GM23248 (cell line): ENCODE data around the gene QRICH1. TPM values are rescaled to one million over a fixed set of nuclear protein-coding genes. Genes with fewer than 3 reads are reported as not detected.
A peak's percentile ranks its signal among the peaks of the same experiment; 100 is the strongest.

Source experiments
- DNase-seq: peaks from one replicate; pipeline ENCODE4 v3.0.0-alpha.2; 2015
- H2AFZ ChIP-seq: fragments of 200-600 bp; sonication (generic); 2 replicates; pipeline ENCODE4 v1.6.1; 2016; ENCODE audit warnings: antibody characterized with exemption
- H3F3A ChIP-seq: fragments of 200-600 bp; sonication (generic); 2 replicates; pipeline ENCODE4 v1.6.1; 2016; ENCODE audit warnings: mild to moderate bottlenecking, antibody characterized with exemption, mixed run types; ENCODE audit not compliant: insufficient read depth
- H3K27ac ChIP-seq: fragments of 200-600 bp; sonication (generic); 2 replicates; pipeline ENCODE4 v1.5.1; 2016; ENCODE audit warnings: mild to moderate bottlenecking
- H3K27me3 ChIP-seq: fragments of 200-600 bp; sonication (generic); replicated peaks from 2 replicates; pipeline ENCODE4 v1.6.1; 2016; ENCODE audit warnings: mild to moderate bottlenecking; ENCODE audit not compliant: insufficient read depth
- H3K36me3 ChIP-seq: fragments of 200-600 bp; sonication (generic); 2 replicates; pipeline ENCODE4 v1.6.1; 2016; ENCODE audit warnings: low read depth, mild to moderate bottlenecking
- H3K4me1 ChIP-seq: fragments of 200-600 bp; sonication (generic); 2 replicates; pipeline ENCODE4 v1.6.1; 2016; ENCODE audit warnings: mild to moderate bottlenecking; ENCODE audit not compliant: insufficient read depth
- H3K4me2 ChIP-seq: fragments of 200-600 bp; sonication (generic); one replicate; pipeline ENCODE4 v1.6.1; 2016; ENCODE audit warnings: mild to moderate bottlenecking; ENCODE audit not compliant: unreplicated experiment
- H3K4me3 ChIP-seq: fragments of 200-600 bp; sonication (generic); 2 replicates; pipeline ENCODE4 v1.5.1; 2016; ENCODE audit warnings: mild to moderate bottlenecking
- H3K79me2 ChIP-seq: fragments of 200-600 bp; sonication (generic); 2 replicates; pipeline ENCODE4 v1.6.1; 2016; ENCODE audit warnings: mild to moderate bottlenecking; ENCODE audit not compliant: insufficient read depth
- H3K9ac ChIP-seq: fragments of 200-600 bp; sonication (generic); 2 replicates; pipeline ENCODE4 v1.6.1; 2016; ENCODE audit warnings: mild to moderate bottlenecking
- H3K9me2 ChIP-seq: fragments of 200-600 bp; sonication (generic); 2 replicates; pipeline ENCODE4 v1.6.1; 2016; ENCODE audit warnings: mixed run types, mild to moderate bottlenecking, moderate library complexity; ENCODE audit not compliant: insufficient read depth
- H3K9me3 ChIP-seq: fragments of 200-600 bp; sonication (generic); one replicate; pipeline ENCODE4 v1.6.1; 2017; ENCODE audit warnings: low read depth
- H4K20me1 ChIP-seq: fragments of 200-600 bp; sonication (generic); 2 replicates; pipeline ENCODE4 v1.6.0; 2016; ENCODE audit not compliant: insufficient read depth
- EZH2 ChIP-seq: fragments of 200-600 bp; sonication (generic); IDR thresholded peaks from 2 replicates; pipeline ENCODE4 v1.6.1; 2018; ENCODE audit warnings: antibody characterized with exemption, mild to moderate bottlenecking; ENCODE audit not compliant: insufficient read depth, poor library complexity, severe bottlenecking
- EZH2phosphoT487 ChIP-seq: fragments of 200-600 bp; sonication (generic); IDR thresholded peaks from 2 replicates; pipeline ENCODE4 v1.6.1; 2018; ENCODE audit warnings: antibody characterized with exemption, moderate library complexity, mild to moderate bottlenecking, low read depth; ENCODE audit not compliant: insufficient read depth
- WGBS, 2 experiments: methylation state at CpG; one replicate each; pipeline ENCODE4 v1.1.6; 2015 to 2017; ENCODE audit warnings: low lambda C conversion rate in 2 of 2, low coverage in 1 of 2; ENCODE audit errors: missing lambda C conversion rate in 2 of 2; 5-methylcytosine and 5-hydroxymethylcytosine counted together
- in situ Hi-C: fragments of 300-500 bp; cut with MboI; formaldehyde crosslinking; loops from 2 replicates; pipeline ENCODE4 v1.15.0; 2020
- polyA plus RNA-seq: library from polyadenylated mRNA; unstranded; fragments of >200 nt; fragmentation: Nextera tagmentation; extraction: Ambion mirVana; gene quantifications from 2 replicates; pipeline ENCODE4 v1.2.1, GENCODE V29; 2016
- total RNA-seq: library from RNA; depleted of rRNA; stranded (reverse); fragments of >200 nt; shearing (Covaris generic); gene quantifications from 2 replicates; pipeline ENCODE4 v1.2.3, GENCODE V29; 2014

Gene QRICH1
- total and polyA plus RNA-seq, 2 experiments from 2014 or later, result 29.0 to 107 TPM

- peak within 1 kb of the TSS; percentile 80 for H3K27ac ChIP-seq
Measured at GRCh38 chr3:49104427-49105291, 10.8 kb upstream of the QRICH1 start, which contains the start of gene QARS1. Gene QARS1, minus strand, starts transcription at chr3:49104757. Its CDS starts 24 bp downstream, at chr3:49104733.

DNA sequence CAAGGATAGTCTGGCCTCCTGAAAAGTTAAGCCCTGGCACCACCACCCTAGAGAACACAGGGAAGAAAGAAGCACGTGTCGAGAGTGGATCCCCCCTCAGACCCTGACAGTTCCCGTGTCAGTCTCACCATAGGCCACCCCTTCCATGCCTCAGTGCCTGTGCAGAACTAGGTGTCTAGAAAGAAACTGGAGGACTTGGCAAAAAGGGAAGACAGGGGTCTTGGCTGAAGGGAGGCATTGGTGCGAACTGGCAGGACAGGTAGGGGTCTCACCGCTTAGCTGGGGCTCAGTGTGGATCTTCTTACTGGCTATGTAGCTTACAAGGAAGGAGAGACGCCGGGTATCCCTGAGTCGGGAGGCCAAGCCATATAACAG, 10.2 kb upstream of the QRICH1 start:
- Histone ChIP-seq H3K4me3 (peak overlapping the region; percentile 90), H3K27me3 (no peaks in the 10 kb centered on the region), H4K20me1 (no peaks in the 10 kb centered on the region), H3K9me2 (no peaks in the 10 kb centered on the region), H3K36me3 (peaks cover 25% of the 10 kb centered on the region; the same call in 1 of the 2 replicates), H3K4me2 (peak overlapping the region; percentile 95), H3K9ac (peak overlapping the region; percentile 93), H3K9me3 (no peaks in the 10 kb centered on the region), H2AFZ (peak overlapping the region; percentile 88), H3F3A (peaks cover 13% of the 10 kb centered on the region), H3K4me1 (peaks cover 13% of the 10 kb centered on the region), H3K79me2 (peaks cover 56% of the 10 kb centered on the region), H3K27ac (peak overlapping the region; percentile 80; the same call in 1 of the 2 replicates)
- no peak for DNase-seq
- in situ Hi-C loops, result no loop called here
- TF ChIP-seq EZH2 (no peak), EZH2phosphoT487 (no peak)
- 1% methylated on average over 8 of the region's 8 CpGs for WGBS, 2 experiments

More at GRCh38 chr3:49104427-49105291, 10.8 kb upstream of the QRICH1 start, which contains the start of gene QARS1:
- TF ChIP-seq EZH2 (no peak), EZH2phosphoT487 (no peak)
- Histone ChIP-seq H2AFZ (peak within 1 kb of the TSS; percentile 88), H3K4me2 (peak within 1 kb of the TSS; percentile 95), H3K9ac (peak within 1 kb of the TSS; percentile 93), H4K20me1 (no peaks in the 10 kb centered on the region), H3K9me3 (no peaks in the 10 kb centered on the region), H3K36me3 (peaks cover 25% of the 10 kb centered on the region; the same call in 1 of the 2 replicates), H3K79me2 (peaks cover 56% of the 10 kb centered on the region), H3K4me3 (peak within 1 kb of the TSS; percentile 90), H3K27me3 (no peaks in the 10 kb centered on the region), H3K4me1 (peaks cover 13% of the 10 kb centered on the region), H3F3A (peaks cover 13% of the 10 kb centered on the region), H3K9me2 (no peaks in the 10 kb centered on the region)
- WGBS, 2 experiments, result 1 to 2% methylated on average over 48 to 50 of the region's 50 CpGs
- DNase-seq, result peak; percentile 96
- in situ Hi-C loops, result no loop called here

- TF ChIP-seq EZH2 (no peak), EZH2phosphoT487 (no peak)
- H3K79me2 ChIP-seq, result peaks cover 40% of the 10 kb centered on the region
- no peaks in the 10 kb centered on the region for H3K9me2 ChIP-seq
- no peak overlapping the region for H2AFZ ChIP-seq
- peaks cover 8% of the 10 kb centered on the region; the same call in 1 of the 2 replicates for H3F3A ChIP-seq
- no peaks in the 10 kb centered on the region for H4K20me1 ChIP-seq
- peaks cover 32% of the 10 kb centered on the region; the same call in 1 of the 2 replicates for H3K36me3 ChIP-seq
- DNase-seq, result no peak
- no peak overlapping the region for H3K4me3 ChIP-seq
- WGBS, 2 experiments, result 90 to 93% methylated on average over 11 of the region's 11 CpGs
- peaks cover 6% of the 10 kb centered on the region; the same call in 1 of the 2 replicates for H3K4me1 ChIP-seq
- no peak overlapping the region for H3K27ac ChIP-seq
- H3K9ac ChIP-seq, result no peak overlapping the region
- no peaks in the 10 kb centered on the region for H3K27me3 ChIP-seq
- in situ Hi-C loops, result no loop called here
- no peak overlapping the region for H3K4me2 ChIP-seq
- no peaks in the 10 kb centered on the region for H3K9me3 ChIP-seq
Measured at GRCh38 chr3:49100046-49100615, 6.3 kb upstream of the QRICH1 start.

DNA sequence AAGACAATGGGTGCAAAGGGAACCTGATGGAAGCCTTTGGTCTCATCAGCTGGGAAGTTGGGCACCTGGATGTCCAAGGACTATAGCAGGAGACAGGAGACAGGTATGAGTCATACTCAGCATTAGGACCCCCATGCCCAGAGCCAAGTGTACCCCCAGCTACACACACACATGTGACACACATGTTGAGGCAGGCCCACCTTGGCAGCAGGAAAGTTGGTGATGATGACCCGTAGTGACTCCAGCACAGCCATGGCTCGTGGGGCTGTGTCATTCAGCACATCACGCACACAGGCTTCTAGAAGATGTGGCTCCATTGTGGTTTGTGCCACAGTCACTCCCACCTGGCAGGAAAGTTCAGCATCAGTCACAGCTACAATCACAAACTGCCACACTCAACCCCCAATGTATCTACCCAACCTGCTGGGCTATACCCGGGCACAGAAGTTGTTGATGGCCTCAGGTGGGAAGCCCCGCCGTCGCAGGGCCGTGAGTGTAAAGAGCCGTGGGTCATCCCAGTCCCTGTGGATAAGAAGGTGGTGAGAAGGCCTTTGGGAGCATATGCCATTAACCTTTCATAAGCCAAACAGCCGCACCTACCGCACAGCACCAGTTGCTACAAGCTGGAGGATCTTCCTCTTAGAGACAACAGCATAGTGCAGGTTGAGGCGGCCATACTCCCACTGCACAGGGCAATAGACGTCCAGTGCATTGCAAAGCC, 5.2 kb upstream of the QRICH1 start:
- TF ChIP-seq EZH2 (no peak), EZH2phosphoT487 (no peak)
- in situ Hi-C loops, result no loop called here
- H3K4me3 ChIP-seq, result no peak overlapping the region

More for the DNA sequence above, 5.2 kb upstream of the QRICH1 start:
- Histone ChIP-seq H3K9me3 (no peaks in the 10 kb centered on the region), H3F3A (peaks cover 14% of the 10 kb centered on the region), H3K4me2 (no peak overlapping the region), H4K20me1 (no peaks in the 10 kb centered on the region), H3K36me3 (peaks cover 32% of the 10 kb centered on the region; the same call in 1 of the 2 replicates), H3K4me1 (peaks cover 10% of the 10 kb centered on the region), H3K79me2 (peaks cover 29% of the 10 kb centered on the region), H3K9me2 (no peaks in the 10 kb centered on the region), H3K9ac (no peak overlapping the region), H3K27me3 (no peaks in the 10 kb centered on the region), H3K27ac (no peak overlapping the region), H2AFZ (no peak overlapping the region)
- 83 to 87% methylated on average over 13 of the region's 13 CpGs for WGBS, 2 experiments
- DNase-seq, result no peak
